Erythroblast (primary cell): ENCODE data around the gene TBC1D30.

Experiments used
- DNase-seq, 2 experiments: peaks; one replicate each; lab custom pipeline; 2025; lab: John Stamatoyannopoulos, UW
- GATA1 ChIP-seq: IDR thresholded peaks from 2 replicates; pipeline ENCODE4 v1.6.1; 2011; ENCODE audit warnings: low read depth, mild to moderate bottlenecking, control low read depth, low read length, moderate library complexity
- POLR2A ChIP-seq: IDR thresholded peaks from 2 replicates; pipeline ENCODE4 v1.6.1; 2011; ENCODE audit warnings: mild to moderate bottlenecking, low read length

The TBC1D30 gene

DNA sequence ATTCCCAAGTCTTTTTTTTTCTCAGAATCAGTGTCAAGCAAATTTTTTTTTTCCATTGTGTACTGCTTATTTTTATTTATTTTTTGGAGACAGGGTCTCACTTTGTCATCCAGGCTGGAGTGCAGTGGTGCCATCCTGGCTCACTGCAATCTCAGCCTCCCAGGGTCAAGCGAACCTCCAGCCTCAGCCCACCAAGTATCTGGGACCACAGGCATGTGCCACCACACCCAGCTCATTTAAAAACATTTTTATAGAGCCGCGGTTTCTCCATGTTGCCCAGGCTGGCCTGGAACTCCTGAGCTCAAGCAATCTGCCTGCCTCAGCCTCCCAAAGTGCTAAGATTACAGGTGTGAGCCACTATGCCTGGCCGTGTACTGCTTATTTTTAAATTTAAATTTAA, 68.1 kb downstream of the TBC1D30 start:
- DNase-seq = no peak
- no peak for TF ChIP-seq POLR2A
- TF ChIP-seq GATA1 = no peak

DNA sequence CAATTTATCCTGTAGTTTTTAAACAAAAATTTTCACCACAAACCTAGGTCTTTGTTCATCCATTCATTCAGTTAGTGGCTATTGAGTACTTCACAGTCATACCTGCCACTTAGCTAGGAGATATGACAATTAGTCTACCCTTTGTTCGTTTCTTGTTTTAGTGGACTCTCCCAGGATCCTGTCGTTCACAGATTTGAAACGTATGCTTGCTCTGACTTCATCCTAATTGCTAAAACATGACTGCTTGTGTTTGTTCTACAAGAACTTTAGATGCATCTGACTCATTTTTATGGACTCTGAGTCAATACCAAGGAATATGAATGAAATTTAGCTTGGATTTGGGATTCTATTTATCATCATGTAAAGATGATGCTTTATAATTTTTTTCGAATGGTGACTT, 69.5 kb downstream of the TBC1D30 start:
- DNase-seq = no peak
- no peak for TF ChIP-seq POLR2A
- TF ChIP-seq GATA1 = no peak

- no peak for DNase-seq
- TF ChIP-seq GATA1 = no peak
- no peak for TF ChIP-seq POLR2A
Observed at GRCh38 chr12:64894827-64895475, 70.5 kb downstream of the TBC1D30 start.

DNA sequence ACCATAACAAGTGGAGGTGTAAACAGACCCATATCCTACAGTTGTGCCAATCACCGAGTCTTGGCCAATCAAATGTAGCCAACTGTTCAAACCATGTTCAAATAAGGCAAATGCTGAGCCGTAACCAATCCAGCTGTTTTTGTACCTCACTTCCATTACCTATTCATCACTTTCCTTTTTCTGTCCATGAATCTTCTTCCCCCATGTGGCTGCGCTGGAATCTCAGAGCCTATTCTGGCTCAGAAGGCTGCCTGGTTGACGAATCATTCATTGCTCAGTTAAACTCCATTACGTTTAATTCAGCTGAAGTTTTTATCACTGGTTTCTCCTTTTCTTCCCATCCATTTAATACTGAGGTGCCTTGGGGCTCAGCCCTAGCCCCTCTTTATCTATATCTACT, 71.1 kb downstream of the TBC1D30 start:
- TF ChIP-seq GATA1 (no peak), POLR2A (no peak)
- no peak for DNase-seq

DNA sequence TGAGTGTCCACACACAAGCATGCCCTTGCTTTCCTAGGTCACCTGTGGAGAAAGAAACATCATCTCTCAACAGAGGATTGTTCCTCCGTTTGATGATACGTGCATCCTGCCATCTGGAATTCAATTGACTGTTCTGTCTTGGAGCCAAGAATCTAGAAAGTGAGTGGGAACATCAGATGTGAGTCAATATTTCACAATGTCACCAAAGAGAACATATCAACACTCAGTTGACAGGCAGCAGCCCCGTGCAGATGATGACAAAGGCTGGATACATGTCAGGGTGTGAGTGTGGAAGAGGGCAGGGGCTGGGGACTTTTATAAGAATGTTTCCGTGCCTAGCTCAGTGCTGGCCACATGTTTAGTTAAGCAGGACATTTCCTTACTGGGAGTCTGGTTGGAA, 76.1 kb downstream of the TBC1D30 start:
- no peak for DNase-seq
- TF ChIP-seq GATA1 = no peak
- TF ChIP-seq POLR2A = no peak

GRCh38 chr12:64903479-64904152, 79.2 kb downstream of the TBC1D30 start:
- no peak for DNase-seq
- TF ChIP-seq POLR2A = no peak
- no peak for TF ChIP-seq GATA1

GRCh38 chr12:64907097-64907496, 82.7 kb downstream of the TBC1D30 start:
- no peak for DNase-seq
- TF ChIP-seq POLR2A = no peak
- no peak for TF ChIP-seq GATA1

GRCh38 chr12:64909124-64909523, 84.7 kb downstream of the TBC1D30 start:
- DNase-seq = no peak
- no peak for TF ChIP-seq POLR2A
- no peak for TF ChIP-seq GATA1

GRCh38 chr12:64911081-64911480, 86.6 kb downstream of the TBC1D30 start:
- TF ChIP-seq GATA1 = no peak
- no peak for DNase-seq

DNA sequence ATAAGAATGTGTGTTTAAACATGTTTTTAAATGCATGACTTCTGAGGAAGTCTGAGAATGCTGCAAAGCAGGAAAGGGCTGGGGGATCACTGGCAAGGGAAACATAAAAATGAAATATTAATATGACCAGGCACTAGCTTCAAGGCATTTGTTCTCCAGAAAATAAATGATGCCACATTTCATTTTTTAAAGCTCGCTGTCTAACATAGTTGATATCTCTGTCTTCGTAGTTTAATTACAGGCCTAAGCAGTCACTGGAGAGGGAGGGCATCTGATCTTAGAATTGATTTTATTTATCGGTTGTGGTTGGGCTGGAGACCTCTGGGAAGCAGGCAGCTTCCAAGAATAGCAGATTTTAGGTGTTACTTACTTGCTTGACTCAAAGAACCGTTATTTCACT, 87.5 kb downstream of the TBC1D30 start:
- no peak for DNase-seq
- TF ChIP-seq POLR2A (no peak), GATA1 (no peak)

DNA sequence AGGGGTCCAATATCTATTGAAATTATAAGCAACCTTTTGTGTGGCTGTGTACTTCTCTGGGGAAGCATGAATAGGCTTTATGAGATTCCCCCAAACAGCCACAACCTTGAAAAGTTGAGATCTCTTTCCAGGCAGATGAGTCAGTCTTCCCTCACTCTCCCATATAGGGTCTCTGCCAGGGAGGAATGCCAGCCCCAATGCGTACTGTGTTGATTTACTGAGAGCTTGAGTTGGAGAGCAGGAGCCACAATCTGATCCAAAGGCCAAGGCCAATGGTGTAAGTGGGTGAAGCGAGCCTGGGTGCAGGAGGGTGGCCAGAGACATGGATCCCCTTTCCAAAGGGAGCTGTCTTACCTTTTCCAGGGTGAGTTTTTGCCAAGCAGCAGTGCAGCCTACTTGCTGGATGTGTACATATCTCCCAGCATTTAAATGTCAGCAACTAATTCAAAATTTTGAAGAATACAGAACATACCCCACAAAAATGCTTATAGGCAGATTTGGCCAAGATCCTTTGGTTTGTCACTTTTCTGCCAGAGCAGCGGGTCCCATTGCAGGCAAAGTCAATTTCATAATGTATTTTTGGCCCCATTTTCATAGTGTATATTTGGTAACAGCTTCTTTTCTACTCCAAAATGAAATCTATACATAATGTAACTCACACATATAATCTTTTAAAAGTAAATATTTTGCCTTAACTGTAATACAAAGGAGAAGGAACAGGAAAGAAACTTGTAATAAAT, 88.2 kb downstream of the TBC1D30 start:
- TF ChIP-seq POLR2A (no peak), GATA1 (no peak)
- no peak for DNase-seq

DNA sequence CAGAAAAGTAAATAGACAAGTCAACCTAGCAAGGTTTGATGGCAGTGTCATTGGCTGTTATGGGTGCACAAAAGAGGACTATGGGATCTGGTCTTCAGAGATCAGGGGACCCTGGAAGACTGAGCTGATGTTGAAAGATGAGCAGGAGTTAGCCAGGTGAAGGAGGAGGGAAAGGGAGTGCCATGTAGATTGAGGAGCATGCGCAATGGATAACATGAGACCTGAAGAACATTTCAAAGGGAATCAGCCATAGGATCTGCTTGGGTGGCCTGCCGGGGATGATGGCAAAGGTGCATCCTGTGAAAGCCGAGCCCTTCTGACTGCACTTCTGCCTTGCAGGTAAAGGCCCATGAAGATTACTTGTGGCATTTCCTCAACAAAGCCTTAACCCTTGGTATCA, 90.8 kb downstream of the TBC1D30 start:
- no peak for TF ChIP-seq GATA1
- no peak for TF ChIP-seq POLR2A
- no peak for DNase-seq

GRCh38 chr12:64916411-64917261, 92.2 kb downstream of the TBC1D30 start:
- no peak for DNase-seq
- TF ChIP-seq GATA1 (no peak), POLR2A (no peak)
